ENCODE data around the gene SDK1. TPM values are rescaled to one million over a fixed set of nuclear protein-coding genes. Genes with fewer than 3 reads are reported as not detected.

SDK1 gene
- total and polyA plus RNA-seq, 2 experiments from 2014 or later, result 2.1 to 10.0 TPM

DNA sequence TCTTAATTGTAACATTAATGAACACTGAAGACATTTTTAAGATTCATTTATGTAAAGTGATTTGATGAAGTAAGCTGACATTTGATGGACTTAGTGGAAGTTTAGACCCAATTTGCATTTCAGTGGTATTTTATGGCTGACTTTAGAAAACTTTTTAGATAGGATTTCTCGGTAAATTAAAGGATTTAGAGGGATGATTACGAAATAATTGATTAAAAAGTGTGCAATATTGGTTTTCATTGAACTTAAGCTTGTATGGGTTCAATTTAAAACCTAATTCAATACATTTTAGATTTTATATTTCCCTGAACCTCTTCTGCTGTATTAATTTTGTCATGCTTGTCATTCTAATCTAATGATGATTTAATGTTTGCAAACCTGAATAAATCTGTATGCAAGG is 135.1 kb downstream of the SDK1 start:
- Histone ChIP-seq H3K4me2 (no peak overlapping the region), H4K20me1 (replicated peaks; ENCODE audit: insufficient read depth) (no peaks in the 10 kb centered on the region), H3K27ac (ENCODE audit: low read depth) (no peak overlapping the region), H3K36me3 (ENCODE audit: insufficient read depth) (no peaks in the 10 kb centered on the region), H3K79me2 (replicated peaks; ENCODE audit: insufficient read depth) (no peaks in the 10 kb centered on the region), H3K4me1 (ENCODE audit: insufficient read depth) (no peaks in the 10 kb centered on the region), H3F3A (replicated peaks; ENCODE audit: low read depth) (no peaks in the 10 kb centered on the region), H2AFZ (no peak overlapping the region), H3K27me3 (ENCODE audit: insufficient read depth) (no peaks in the 10 kb centered on the region), H3K9me2 (ENCODE audit: insufficient read depth) (no peaks in the 10 kb centered on the region), H3K4me3 (no peak overlapping the region)
- Mint-ChIP-seq H3K4me1 (peaks cover 4% of the 10 kb centered on the region), H3K27me3 (ENCODE audit: insufficient read depth, low read depth, poor library complexity) (no peaks in the 10 kb centered on the region), H3K36me3 (ENCODE audit: low read depth) (no peaks in the 10 kb centered on the region), H3K27ac (no peak overlapping the region), H3K4me3 (no peak overlapping the region), H3K9me3 (no peaks in the 10 kb centered on the region)
- ATAC-seq (no peak), DNase-seq (ENCODE audit: low spot score) (no peak)
- TF ChIP-seq, protein P1, sequence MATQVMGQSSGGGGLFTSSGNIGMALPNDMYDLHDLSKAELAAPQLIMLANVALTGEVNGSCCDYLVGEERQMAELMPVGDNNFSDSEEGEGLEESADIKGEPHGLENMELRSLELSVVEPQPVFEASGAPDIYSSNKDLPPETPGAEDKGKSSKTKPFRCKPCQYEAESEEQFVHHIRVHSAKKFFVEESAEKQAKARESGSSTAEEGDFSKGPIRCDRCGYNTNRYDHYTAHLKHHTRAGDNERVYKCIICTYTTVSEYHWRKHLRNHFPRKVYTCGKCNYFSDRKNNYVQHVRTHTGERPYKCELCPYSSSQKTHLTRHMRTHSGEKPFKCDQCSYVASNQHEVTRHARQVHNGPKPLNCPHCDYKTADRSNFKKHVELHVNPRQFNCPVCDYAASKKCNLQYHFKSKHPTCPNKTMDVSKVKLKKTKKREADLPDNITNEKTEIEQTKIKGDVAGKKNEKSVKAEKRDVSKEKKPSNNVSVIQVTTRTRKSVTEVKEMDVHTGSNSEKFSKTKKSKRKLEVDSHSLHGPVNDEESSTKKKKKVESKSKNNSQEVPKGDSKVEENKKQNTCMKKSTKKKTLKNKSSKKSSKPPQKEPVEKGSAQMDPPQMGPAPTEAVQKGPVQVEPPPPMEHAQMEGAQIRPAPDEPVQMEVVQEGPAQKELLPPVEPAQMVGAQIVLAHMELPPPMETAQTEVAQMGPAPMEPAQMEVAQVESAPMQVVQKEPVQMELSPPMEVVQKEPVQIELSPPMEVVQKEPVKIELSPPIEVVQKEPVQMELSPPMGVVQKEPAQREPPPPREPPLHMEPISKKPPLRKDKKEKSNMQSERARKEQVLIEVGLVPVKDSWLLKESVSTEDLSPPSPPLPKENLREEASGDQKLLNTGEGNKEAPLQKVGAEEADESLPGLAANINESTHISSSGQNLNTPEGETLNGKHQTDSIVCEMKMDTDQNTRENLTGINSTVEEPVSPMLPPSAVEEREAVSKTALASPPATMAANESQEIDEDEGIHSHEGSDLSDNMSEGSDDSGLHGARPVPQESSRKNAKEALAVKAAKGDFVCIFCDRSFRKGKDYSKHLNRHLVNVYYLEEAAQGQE (IDR thresholded peaks at IDR 0.05; ENCODE audit: unreplicated experiment), result no peak
- no peak for TF ChIP-seq ZNF331 (CRISPR knock-in tag; IDR thresholded peaks at IDR 0.05; ENCODE audit: low read depth)
- TF ChIP-seq ETS1 (IDR thresholded peaks at IDR 0.05), result no peak
- TF ChIP-seq, protein P2, sequence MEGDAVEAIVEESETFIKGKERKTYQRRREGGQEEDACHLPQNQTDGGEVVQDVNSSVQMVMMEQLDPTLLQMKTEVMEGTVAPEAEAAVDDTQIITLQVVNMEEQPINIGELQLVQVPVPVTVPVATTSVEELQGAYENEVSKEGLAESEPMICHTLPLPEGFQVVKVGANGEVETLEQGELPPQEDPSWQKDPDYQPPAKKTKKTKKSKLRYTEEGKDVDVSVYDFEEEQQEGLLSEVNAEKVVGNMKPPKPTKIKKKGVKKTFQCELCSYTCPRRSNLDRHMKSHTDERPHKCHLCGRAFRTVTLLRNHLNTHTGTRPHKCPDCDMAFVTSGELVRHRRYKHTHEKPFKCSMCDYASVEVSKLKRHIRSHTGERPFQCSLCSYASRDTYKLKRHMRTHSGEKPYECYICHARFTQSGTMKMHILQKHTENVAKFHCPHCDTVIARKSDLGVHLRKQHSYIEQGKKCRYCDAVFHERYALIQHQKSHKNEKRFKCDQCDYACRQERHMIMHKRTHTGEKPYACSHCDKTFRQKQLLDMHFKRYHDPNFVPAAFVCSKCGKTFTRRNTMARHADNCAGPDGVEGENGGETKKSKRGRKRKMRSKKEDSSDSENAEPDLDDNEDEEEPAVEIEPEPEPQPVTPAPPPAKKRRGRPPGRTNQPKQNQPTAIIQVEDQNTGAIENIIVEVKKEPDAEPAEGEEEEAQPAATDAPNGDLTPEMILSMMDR (conservative IDR thresholded peaks at IDR 0.05; ENCODE audit: low read depth in 2 of 2), result no peak
- TF ChIP-seq EZH2phosphoT487 (IDR thresholded peaks at IDR 0.05; ENCODE audit: unreplicated experiment), result no peak
- no peak for TF ChIP-seq NANOG (IDR thresholded peaks at IDR 0.05; ENCODE audit: borderline replicate concordance)
- TF ChIP-seq, protein P3, sequence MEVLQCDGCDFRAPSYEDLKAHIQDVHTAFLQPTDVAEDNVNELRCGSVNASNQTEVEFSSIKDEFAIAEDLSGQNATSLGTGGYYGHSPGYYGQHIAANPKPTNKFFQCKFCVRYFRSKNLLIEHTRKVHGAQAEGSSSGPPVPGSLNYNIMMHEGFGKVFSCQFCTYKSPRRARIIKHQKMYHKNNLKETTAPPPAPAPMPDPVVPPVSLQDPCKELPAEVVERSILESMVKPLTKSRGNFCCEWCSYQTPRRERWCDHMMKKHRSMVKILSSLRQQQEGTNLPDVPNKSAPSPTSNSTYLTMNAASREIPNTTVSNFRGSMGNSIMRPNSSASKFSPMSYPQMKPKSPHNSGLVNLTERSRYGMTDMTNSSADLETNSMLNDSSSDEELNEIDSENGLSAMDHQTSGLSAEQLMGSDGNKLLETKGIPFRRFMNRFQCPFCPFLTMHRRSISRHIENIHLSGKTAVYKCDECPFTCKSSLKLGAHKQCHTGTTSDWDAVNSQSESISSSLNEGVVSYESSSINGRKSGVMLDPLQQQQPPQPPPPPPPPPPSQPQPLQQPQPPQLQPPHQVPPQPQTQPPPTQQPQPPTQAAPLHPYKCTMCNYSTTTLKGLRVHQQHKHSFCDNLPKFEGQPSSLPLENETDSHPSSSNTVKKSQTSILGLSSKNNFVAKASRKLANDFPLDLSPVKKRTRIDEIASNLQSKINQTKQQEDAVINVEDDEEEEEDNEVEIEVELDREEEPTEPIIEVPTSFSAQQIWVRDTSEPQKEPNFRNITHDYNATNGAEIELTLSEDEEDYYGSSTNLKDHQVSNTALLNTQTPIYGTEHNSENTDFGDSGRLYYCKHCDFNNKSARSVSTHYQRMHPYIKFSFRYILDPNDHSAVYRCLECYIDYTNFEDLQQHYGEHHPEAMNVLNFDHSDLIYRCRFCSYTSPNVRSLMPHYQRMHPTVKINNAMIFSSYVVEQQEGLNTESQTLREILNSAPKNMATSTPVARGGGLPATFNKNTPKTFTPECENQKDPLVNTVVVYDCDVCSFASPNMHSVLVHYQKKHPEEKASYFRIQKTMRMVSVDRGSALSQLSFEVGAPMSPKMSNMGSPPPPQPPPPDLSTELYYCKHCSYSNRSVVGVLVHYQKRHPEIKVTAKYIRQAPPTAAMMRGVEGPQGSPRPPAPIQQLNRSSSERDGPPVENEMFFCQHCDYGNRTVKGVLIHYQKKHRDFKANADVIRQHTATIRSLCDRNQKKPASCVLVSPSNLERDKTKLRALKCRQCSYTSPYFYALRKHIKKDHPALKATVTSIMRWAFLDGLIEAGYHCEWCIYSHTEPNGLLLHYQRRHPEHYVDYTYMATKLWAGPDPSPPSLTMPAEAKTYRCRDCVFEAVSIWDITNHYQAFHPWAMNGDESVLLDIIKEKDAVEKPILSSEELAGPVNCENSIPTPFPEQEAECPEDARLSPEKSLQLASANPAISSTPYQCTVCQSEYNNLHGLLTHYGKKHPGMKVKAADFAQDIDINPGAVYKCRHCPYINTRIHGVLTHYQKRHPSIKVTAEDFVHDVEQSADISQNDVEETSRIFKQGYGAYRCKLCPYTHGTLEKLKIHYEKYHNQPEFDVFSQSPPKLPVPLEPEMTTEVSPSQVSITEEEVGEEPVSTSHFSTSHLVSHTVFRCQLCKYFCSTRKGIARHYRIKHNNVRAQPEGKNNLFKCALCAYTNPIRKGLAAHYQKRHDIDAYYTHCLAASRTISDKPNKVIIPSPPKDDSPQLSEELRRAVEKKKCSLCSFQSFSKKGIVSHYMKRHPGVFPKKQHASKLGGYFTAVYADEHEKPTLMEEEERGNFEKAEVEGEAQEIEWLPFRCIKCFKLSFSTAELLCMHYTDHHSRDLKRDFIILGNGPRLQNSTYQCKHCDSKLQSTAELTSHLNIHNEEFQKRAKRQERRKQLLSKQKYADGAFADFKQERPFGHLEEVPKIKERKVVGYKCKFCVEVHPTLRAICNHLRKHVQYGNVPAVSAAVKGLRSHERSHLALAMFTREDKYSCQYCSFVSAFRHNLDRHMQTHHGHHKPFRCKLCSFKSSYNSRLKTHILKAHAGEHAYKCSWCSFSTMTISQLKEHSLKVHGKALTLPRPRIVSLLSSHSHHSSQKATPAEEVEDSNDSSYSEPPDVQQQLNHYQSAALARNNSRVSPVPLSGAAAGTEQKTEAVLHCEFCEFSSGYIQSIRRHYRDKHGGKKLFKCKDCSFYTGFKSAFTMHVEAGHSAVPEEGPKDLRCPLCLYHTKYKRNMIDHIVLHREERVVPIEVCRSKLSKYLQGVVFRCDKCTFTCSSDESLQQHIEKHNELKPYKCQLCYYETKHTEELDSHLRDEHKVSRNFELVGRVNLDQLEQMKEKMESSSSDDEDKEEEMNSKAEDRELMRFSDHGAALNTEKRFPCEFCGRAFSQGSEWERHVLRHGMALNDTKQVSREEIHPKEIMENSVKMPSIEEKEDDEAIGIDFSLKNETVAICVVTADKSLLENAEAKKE (CRISPR knock-in tag; IDR thresholded peaks at IDR 0.05), result no peak
- no peak for TF ChIP-seq EZH2 (IDR thresholded peaks at IDR 0.05; ENCODE audit: low read depth, unreplicated experiment)
- TF ChIP-seq ZNF114 (CRISPR knock-in tag; IDR thresholded peaks at IDR 0.05), result no peak
- TF ChIP-seq POLR2AphosphoS5 (IDR thresholded peaks at IDR 0.05; ENCODE audit: low read depth), result no peak
- no peak for TF ChIP-seq JUNB (IDR thresholded peaks at IDR 0.05; ENCODE audit: unreplicated experiment)

All from GM23338 (cell line).